Right lung (tissue), 10 donors: ENCODE results near the gene FOCAD. TPM values are rescaled to one million over a fixed set of nuclear protein-coding genes. Genes with fewer than 3 reads are reported as not detected.
"Not testable (repeated sequence)": the region's sequence is repeated elsewhere in the genome, so short reads cannot be mapped to it uniquely, and the experiment has no call there.

Source experiments
- DNase-seq, 2 donors: peaks; one replicate each; pipeline ENCODE4 v3.0.0-alpha.2; 2013
- long read RNA-seq, 8 donors: transcript quantifications; one replicate each; lab custom pipeline, GENCODE V29; 2026
- polyA plus RNA-seq, 5 donors: library from polyadenylated mRNA; unstranded; fragments of 120-200 nt; gene quantifications; one replicate each; pipeline versions ENCODE4 v1.2.1 to v1.2.3, GENCODE V29; 2013; ENCODE audit warnings: inconsistent platforms in 1 of 5, low replicate concordance in 1 of 5; ENCODE audit not compliant: insufficient read length in 5 of 5, insufficient read depth in 1 of 5

The FOCAD gene, protein sequence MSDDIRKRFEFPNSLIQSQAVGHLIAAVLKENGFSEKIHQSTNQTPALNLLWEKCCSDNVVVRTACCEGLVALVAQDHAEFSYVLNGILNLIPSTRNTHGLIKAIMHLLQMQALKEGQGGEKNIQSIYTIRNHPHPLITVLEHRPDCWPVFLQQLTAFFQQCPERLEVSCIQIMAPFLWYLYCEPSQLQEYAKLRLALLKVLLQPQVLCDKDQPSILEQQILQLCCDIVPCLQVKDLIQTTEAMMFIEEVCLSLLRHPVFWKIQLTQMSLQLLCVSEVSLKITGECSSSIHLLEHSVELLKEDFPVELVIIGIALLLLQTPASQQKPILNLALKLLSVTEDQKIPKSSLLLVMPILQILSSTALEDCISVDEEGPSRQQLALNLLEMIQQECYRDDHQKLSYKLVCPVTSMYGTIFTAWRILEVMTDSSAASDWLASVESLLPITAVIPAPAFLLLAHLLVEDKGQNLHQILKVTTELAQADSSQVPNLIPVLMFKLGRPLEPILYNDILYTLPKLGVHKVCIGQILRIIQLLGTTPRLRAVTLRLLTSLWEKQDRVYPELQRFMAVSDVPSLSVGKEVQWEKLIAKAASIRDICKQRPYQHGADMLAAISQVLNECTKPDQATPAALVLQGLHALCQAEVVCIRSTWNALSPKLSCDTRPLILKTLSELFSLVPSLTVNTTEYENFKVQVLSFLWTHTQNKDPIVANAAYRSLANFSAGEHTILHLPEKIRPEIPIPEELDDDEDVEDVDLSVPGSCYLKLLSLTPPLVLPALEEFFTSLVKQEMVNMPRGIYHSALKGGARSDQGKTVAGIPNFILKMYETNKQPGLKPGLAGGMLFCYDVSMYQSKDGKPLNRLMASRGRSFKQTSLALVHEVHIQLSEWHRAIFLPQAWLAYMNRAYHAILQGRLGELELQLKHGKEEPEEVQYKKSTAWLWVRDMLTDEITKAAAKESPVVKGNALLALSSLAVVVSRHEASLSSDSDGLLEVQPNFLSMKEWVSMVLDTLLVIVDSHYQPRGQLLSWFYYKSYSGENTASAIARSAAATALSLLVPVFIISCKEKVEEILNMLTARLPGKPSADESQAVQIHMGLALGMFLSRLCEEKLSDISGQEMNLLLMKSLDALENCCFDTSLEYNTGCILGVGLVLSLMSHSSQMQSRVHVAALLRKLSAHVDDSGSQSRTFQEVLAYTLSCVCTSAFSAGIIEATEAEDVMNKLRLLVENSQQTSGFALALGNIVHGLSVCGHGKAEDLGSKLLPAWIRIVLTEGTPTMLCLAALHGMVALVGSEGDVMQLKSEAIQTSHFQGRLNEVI (N-terminal part only)
- polyA plus RNA-seq: 10 to 100 TPM; 22.0 to 36.1 (median 27.4) TPM
- long read RNA-seq, donor 1, partial matches to known transcripts: 29 of 29 reads
- long read RNA-seq, donor 1, other reads (novel, unspliced or antisense): 0 of 29 reads
- long read RNA-seq, donor 2: 0 reads
- long read RNA-seq, donor 3: 0 reads
- long read RNA-seq, donor 4, partial matches to known transcripts: 0 of 11 reads
- long read RNA-seq, donor 4, other reads (novel, unspliced or antisense): 11 of 11 reads
- long read RNA-seq, donor 5: 0 reads
- long read RNA-seq, donor 6, full-length matches to known transcripts: 2 of 19 reads
- long read RNA-seq, donor 6, partial matches to known transcripts: 0 of 19 reads
- long read RNA-seq, donor 6, other reads (novel, unspliced or antisense): 17 of 19 reads
- long read RNA-seq, donor 7, partial matches to known transcripts: 16 of 16 reads
- long read RNA-seq, donor 7, other reads (novel, unspliced or antisense): 0 of 16 reads
- long read RNA-seq, donor 8: 0 reads

GRCh38 chr9:20684035-20684874 lies at the start of gene FOCAD:
TSS of gene FOCAD (plus strand) at chr9:20684259. CDS start at chr9:20715354, 31,095 bp downstream.
- peak; percentile 93 to 94 for DNase-seq

- DNase-seq: no peak
Observed at GRCh38 chr9:20634895-20635294, 49.2 kb upstream of the FOCAD start.

DNA sequence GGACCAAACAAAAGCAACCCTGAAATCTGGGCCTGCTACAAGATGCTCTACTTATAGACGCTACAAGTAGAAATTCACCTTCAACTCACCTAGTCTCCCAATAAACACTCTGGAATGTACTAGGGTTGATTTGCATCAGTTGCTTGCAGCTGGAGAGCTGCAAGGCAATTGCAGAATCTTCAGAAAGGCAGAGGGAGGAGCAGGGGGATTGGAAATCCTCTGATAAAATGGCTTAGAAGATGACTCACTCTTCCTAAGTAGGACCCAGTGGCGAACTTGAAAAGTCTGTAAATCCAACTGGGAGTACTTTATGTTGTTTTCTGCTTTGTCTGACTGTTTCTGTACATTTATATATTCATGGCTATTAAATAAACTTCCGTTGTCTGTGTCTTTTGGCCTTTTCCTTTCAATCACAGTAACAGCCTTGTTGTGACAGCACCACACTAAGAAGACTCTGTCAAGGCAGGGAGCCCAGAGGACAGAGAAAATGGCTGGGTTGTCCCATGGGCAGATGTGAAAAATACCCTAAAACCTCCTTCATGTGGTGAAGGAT lies 47.1 kb upstream of the FOCAD start:
- no peak for DNase-seq

DNA sequence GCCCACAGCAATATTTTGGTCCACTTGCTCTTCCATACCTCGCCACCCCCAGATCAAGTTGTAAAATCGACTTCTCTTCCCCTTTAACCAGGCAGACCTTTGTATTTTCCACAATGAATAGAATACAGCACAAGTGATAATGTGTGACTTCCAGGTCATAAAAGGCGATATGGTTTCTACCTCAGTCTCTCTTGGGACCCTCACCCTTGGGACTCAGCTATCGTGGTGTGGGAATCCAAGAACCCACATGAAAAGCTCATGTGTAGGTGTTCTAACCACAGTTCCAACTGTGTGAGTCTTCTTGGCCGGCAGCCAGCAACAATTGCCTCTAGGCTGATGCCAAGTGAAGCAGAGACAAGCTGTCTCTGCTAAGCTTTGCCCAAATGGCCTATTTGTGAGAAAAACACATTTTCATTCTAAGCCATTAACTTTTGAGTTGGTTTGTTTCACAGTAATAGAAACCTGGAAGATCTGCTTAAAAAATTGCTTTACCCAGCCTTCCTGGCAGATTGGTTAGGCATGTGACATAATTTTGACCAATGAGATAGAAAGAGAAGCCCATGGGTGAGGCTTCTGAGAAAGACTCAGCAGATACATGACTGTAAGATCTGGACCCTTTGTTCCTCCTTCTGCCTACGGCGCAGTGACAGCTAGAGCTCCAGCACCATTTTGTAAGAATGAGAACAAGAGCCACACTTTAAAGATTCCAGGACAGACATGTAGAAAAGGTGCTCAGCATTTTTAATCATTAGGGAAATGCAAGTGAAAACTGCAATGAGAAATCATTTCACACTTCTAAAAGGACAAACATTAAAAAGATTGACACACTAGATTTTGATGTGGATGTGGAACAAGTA lies 43.5 kb upstream of the FOCAD start:
- no peak for DNase-seq

DNA sequence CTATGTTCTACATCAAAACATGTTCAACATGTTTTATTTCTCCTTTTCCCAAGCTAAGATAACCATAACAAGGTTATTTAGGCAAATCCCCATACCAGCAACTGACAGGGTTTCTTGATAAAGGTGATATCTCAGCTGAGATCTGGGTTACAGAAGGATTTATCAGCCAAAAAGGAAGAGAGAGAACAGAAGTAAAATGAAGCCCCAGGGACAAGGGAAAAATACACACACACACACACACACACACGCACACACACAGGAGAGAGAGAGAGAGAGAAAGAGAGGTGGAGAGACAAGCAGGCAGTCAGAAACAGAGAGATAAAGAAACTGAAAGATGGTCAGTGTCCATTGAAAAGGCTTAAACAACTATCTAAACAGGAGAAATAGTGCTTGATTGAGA lies 42.0 kb upstream of the FOCAD start:
- no peak for DNase-seq

GRCh38 chr9:20643660-20644059 lies 40.4 kb upstream of the FOCAD start:
- no peak for DNase-seq

- DNase-seq: no peak
Observed at GRCh38 chr9:20646656-20647055, 37.4 kb upstream of the FOCAD start.

- DNase-seq: no peak
Observed at GRCh38 chr9:20649381-20649780, 34.7 kb upstream of the FOCAD start.

DNA sequence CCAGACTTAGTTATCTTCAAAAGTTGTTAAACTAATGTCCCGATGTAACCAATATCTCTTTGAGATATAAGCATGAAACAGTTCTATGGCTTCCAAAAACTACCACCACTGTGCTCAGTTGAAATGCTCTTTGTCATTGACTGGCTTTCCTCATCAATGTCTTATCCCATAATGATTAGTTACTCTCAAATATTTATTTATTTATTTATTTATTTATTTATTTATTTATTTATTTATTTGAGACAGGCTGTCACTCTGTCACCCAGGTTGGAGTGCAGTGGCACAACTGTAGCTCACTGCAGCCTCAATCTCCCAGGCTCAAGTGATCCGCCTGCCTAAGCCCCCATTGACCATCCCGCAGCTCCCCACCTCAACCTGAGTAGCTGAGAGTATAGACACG lies 33.7 kb upstream of the FOCAD start:
- DNase-seq: no peak

- DNase-seq: no peak
Observed at GRCh38 chr9:20650750-20651299, 33.2 kb upstream of the FOCAD start.

GRCh38 chr9:20651939-20652338 lies 32.1 kb upstream of the FOCAD start:
- DNase-seq: no peak

GRCh38 chr9:20658246-20658667 lies 25.8 kb upstream of the FOCAD start:
- DNase-seq: not testable (repeated sequence)

DNA sequence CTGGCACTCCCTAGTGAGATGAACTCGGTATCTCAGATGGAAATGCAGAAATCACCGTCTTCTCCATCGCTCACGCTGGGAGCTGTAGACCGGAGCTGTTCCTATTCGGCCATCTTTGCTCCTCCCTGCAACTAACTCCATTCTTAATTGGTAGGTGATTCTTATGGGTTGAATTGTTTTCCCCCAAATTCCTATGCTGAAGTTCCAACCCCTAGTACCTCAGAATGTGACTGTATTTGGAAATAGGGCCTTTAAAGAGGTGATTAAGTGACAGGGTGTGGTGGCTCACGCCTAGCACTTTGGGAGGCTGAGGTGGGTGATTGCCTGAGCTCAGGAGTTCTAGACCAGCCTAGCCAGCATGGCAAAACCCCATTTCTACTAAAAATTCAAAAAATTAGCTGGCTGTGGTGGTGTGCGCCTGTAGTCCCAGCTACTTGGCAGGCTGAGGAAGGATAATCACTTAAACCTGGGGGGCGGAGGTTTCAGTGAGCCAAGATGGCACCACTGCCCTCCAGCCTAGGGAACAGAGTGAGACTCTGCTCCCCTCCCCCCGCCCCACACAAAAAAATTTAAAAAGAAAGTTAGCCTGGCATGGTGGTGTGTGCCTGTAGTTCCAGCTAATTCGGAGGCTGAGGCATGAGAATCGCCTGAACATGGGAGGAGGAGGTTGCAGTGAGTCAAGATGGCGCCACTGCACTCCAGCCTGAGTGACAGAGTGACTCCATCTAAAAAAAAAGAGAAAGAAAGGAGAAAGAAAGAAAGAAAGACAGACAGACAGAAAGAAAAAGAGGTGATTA lies 25.2 kb upstream of the FOCAD start:
- peak in 1 of 2 donors; percentile 10 for DNase-seq

GRCh38 chr9:20659474-20659967 lies 24.5 kb upstream of the FOCAD start:
- no peak for DNase-seq

DNA sequence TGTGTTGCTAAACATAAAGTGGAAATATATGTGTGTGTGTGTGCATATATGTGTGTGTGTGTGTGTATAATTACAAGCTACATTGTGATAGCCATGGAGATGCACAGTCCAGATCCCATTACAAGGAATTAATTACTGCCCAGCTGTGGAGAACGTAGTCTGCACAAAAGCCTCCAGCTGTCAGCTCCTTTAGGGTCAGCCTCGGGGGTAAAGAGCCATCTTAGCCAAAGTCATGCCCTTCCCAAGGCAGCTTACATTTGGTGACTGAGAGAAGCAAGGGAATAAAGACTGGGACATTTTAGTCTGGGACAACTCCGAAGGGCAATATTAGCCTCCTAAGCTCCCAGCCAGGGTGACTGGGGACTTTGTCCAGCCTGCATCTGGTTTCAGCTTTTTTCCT lies 21.9 kb upstream of the FOCAD start:
- DNase-seq: no peak

GRCh38 chr9:20663133-20663532 lies 20.9 kb upstream of the FOCAD start:
- no peak for DNase-seq

- DNase-seq: no peak
Observed at GRCh38 chr9:20664501-20664900, 19.6 kb upstream of the FOCAD start.
